ENCODE results near the gene TRPM3.

TRPM3 gene

GRCh38 chr9:70539526-70539925 is 581.9 kb downstream of the TRPM3 start:
- no peak for DNase-seq

GRCh38 chr9:70539001-70539400 is 582.4 kb downstream of the TRPM3 start:
- no peak for DNase-seq

- DNase-seq = no peak
Observed at GRCh38 chr9:70537084-70537483, 584.3 kb downstream of the TRPM3 start.

- DNase-seq = no peak
Observed at GRCh38 chr9:70535546-70536323, 585.7 kb downstream of the TRPM3 start.

GRCh38 chr9:70534471-70534870 is 587.0 kb downstream of the TRPM3 start:
- DNase-seq = no peak

- DNase-seq = no peak
Observed at GRCh38 chr9:70534061-70534460, 587.4 kb downstream of the TRPM3 start.

- DNase-seq = no peak
Observed at GRCh38 chr9:70533492-70533891, 587.9 kb downstream of the TRPM3 start.

GRCh38 chr9:70532716-70533115 is 588.7 kb downstream of the TRPM3 start:
- no peak for DNase-seq

GRCh38 chr9:70531311-70531710 is 590.1 kb downstream of the TRPM3 start:
- no peak for DNase-seq

- no peak for DNase-seq
Observed at GRCh38 chr9:70530716-70531115, 590.7 kb downstream of the TRPM3 start.

GRCh38 chr9:70529833-70530232 is 591.6 kb downstream of the TRPM3 start:
- DNase-seq = no peak

GRCh38 chr9:70529377-70529776 is 592.0 kb downstream of the TRPM3 start:
- no peak for DNase-seq

- DNase-seq = no peak
Observed at GRCh38 chr9:70526902-70527301, 594.5 kb downstream of the TRPM3 start.

GRCh38 chr9:70525519-70525918 is 595.9 kb downstream of the TRPM3 start:
- no peak for DNase-seq

- DNase-seq = no peak
Observed at GRCh38 chr9:70519912-70520724, 601.3 kb downstream of the TRPM3 start.

- no peak for DNase-seq
Observed at GRCh38 chr9:70517926-70518610, 603.4 kb downstream of the TRPM3 start.

GRCh38 chr9:70514273-70514672 is 607.1 kb downstream of the TRPM3 start:
- no peak for DNase-seq

- no peak for DNase-seq
Observed at GRCh38 chr9:70511858-70512257, 609.6 kb downstream of the TRPM3 start.

- peak in 1 of 2 experiments; percentile 12 for DNase-seq
Observed at GRCh38 chr9:70510157-70510770, 611.2 kb downstream of the TRPM3 start.

- peak; percentile 2 to 26 for DNase-seq
Observed at GRCh38 chr9:70506159-70506558, 615.3 kb downstream of the TRPM3 start.

- no peak for DNase-seq
Observed at GRCh38 chr9:70504834-70505233, 616.6 kb downstream of the TRPM3 start.

GRCh38 chr9:70502690-70503089 is 618.7 kb downstream of the TRPM3 start:
- DNase-seq = no peak

GRCh38 chr9:70500793-70501192 is 620.6 kb downstream of the TRPM3 start:
- DNase-seq = no peak

All from NCI-H526 (cell line).